ENCODE data around the gene DNMT3L. TPM values are rescaled to one million over a fixed set of nuclear protein-coding genes. Genes with fewer than 3 reads are reported as not detected.

DNMT3L gene
- total RNA-seq, 4 donors from 2014 or later = not detected

DNA sequence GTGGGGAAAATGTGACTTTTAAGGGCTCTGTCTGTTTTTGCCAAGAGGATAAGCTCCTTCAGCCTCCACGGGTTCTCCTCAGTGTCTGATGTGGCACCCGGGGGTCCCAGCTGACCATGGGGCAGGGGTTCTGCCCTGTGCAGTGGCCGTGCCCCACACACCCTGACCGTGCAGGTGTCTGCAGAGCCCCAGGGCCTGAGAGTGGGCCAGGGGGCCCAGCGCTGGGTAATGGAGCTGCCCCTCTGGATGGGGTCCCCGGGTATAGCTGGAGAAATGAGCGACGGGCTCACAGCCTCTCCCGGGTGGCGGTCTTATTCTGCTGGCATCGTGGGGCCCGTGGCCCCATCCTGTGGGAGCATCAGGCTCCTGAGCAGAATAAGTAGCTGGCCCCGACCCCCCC, 35.2 kb upstream of the DNMT3L start:
- no peak for TF ChIP-seq CTCF (IDR thresholded peaks at IDR 0.05)
- no peak for TF ChIP-seq POLR2A (IDR thresholded peaks at IDR 0.05)
- Histone ChIP-seq H3K27me3 (no peaks in the 10 kb centered on the region), H3K4me1 (peaks cover 11 to 30% (median 21%) of the 10 kb centered on the region in 4 donors), H3K27ac (no peak overlapping the region), H3K4me3 (no peak overlapping the region), H3K9me3 (no peaks in the 10 kb centered on the region), H3K36me3 (no peaks in the 10 kb centered on the region)
- no peak for DNase-seq

- DNase-seq = no peak
- Histone ChIP-seq H3K9me3 (no peaks in the 10 kb centered on the region), H3K36me3 (no peaks in the 10 kb centered on the region), H3K27me3 (no peaks in the 10 kb centered on the region), H3K4me3 (no peak overlapping the region), H3K27ac (no peak overlapping the region), H3K4me1 (peaks cover 5 to 22% (median 15%) of the 10 kb centered on the region in 4 donors)
- TF ChIP-seq CTCF (IDR thresholded peaks at IDR 0.05) (no peak), POLR2A (IDR thresholded peaks at IDR 0.05) (no peak)
Measured at GRCh38 chr21:44296103-44296519, 34.4 kb upstream of the DNMT3L start.

DNA sequence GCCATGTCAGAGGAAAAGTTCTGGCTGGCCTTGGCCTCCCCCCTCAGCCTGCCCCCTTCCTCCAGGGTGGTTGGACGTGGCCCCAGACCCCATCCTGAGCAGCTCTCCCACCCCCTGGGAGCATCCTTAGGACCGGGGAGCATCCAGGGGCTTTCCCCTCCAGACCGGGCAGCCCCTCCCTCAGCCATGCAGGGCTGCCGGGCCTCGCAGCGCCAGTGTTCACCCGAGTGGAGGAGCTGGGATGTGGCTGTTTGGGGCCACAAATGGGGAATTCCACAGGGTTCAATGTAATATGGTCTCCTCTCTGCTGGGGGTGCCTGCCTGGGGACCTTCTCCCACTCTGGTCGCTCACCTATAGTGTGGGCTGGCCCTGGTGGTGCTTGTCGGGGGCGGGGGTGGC, 33.9 kb upstream of the DNMT3L start:
- Histone ChIP-seq H3K4me1 (peaks cover 5 to 19% (median 10%) of the 10 kb centered on the region in 4 donors), H3K9me3 (no peaks in the 10 kb centered on the region), H3K36me3 (no peaks in the 10 kb centered on the region), H3K4me3 (no peak overlapping the region), H3K27me3 (no peaks in the 10 kb centered on the region), H3K27ac (no peak overlapping the region)
- no peak for TF ChIP-seq POLR2A (IDR thresholded peaks at IDR 0.05)
- TF ChIP-seq CTCF (IDR thresholded peaks at IDR 0.05) = no peak
- DNase-seq = no peak

- DNase-seq = no peak
- no peak overlapping the region for H3K27ac ChIP-seq
- TF ChIP-seq POLR2A (IDR thresholded peaks at IDR 0.05) (no peak), CTCF (IDR thresholded peaks at IDR 0.05) (no peak)
- H3K4me1 ChIP-seq = peaks cover 5 to 19% (median 10%) of the 10 kb centered on the region in 4 donors
- H3K4me3 ChIP-seq = no peak overlapping the region
- no peaks in the 10 kb centered on the region for H3K9me3 ChIP-seq
- H3K36me3 ChIP-seq = no peaks in the 10 kb centered on the region
- H3K27me3 ChIP-seq = no peaks in the 10 kb centered on the region
Measured at GRCh38 chr21:44295163-44295573, 33.5 kb upstream of the DNMT3L start.

DNA sequence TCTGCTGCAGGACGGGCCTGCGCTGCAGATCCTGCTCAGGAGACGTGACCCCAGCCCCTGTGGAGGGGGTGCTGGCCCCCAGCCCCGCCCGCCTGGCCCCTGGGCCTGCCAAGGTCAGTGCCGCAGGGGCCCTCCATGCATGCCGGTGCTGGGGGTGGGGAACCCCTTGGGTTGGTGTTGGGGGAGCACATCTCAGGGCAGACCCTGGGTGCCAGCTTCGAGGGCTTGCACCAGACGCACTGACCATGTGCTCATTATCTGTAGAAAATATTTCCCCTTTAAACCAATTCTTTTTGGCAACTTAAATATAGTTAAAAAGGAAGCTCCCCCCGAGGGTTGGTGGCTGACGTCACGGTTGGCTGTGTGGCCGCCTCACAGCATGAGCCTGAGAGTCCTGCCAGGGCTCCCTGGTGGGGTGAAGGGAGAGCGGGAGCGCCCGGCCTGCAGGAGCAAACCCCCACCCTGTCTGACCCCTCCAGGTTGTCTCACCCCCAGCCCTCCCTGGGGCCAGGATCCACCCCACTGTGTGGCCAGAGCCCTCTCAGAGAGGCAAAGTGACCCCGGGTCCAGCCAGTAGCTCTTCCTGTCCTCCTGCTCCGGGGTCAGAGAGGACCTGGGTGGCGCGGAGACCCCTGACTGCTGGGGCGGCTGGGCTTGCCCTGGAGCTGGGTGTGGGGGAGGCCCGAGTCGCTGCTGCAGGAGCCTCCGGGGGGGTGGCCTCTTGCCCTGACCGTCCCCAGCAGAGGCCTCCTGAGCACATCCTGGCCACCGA, 32.9 kb upstream of the DNMT3L start:
- H3K4me3 ChIP-seq = no peak overlapping the region
- peak in 2 of 3 donors; percentile 45 to 70 for DNase-seq
- no peaks in the 10 kb centered on the region for H3K27me3 ChIP-seq
- H3K9me3 ChIP-seq = no peaks in the 10 kb centered on the region
- peak overlapping the region in 1 of 4 donors; percentile 1 for H3K27ac ChIP-seq
- H3K4me1 ChIP-seq = peaks cover 5 to 19% (median 10%) of the 10 kb centered on the region in 4 donors
- H3K36me3 ChIP-seq = no peaks in the 10 kb centered on the region
- TF ChIP-seq POLR2A (IDR thresholded peaks at IDR 0.05) (no peak), CTCF (IDR thresholded peaks at IDR 0.05) (no peak)

Data from Peyer's patch (tissue), 4 donors.